NCI-H187 (cell line): ENCODE measurements around the gene KCNAB3.

ENCODE experiments used
- DNase-seq, 2 experiments: peaks; one replicate each; lab custom pipeline; 2025; lab: John Stamatoyannopoulos, UW

Gene KCNAB3

GRCh38 chr17:7897090-7897489 lies 32.6 kb downstream of the KCNAB3 start:
- no peak for DNase-seq

- no peak for DNase-seq
These were observed 34.8 kb downstream of the KCNAB3 start for GRCh38 chr17:7894866-7895265.

GRCh38 chr17:7894226-7894625 lies 35.4 kb downstream of the KCNAB3 start:
- DNase-seq, result no peak

GRCh38 chr17:7893187-7893880 lies 36.3 kb downstream of the KCNAB3 start:
- DNase-seq, result no peak

GRCh38 chr17:7889166-7889955 lies 40.3 kb downstream of the KCNAB3 start:
- peak; percentile 25 to 68 for DNase-seq

- peak in 1 of 2 experiments; percentile 36 for DNase-seq
These were observed 41.3 kb downstream of the KCNAB3 start, which contains the start of gene CHD3 for GRCh38 chr17:7888184-7888920. TSS of gene CHD3 (plus strand) at chr17:7888789. CDS start at chr17:7889001, 212 bp downstream.

GRCh38 chr17:7887482-7888183 lies 42.0 kb downstream of the KCNAB3 start:
- DNase-seq, result peak; percentile 73 to 84

- no peak for DNase-seq
These were observed 42.6 kb downstream of the KCNAB3 start for GRCh38 chr17:7887038-7887481.

GRCh38 chr17:7886227-7887037 lies 43.2 kb downstream of the KCNAB3 start:
- peak in 1 of 2 experiments; percentile 6 for DNase-seq

- peak; percentile 2 to 15 for DNase-seq
These were observed 44.1 kb downstream of the KCNAB3 start for GRCh38 chr17:7885367-7886226.

- no peak for DNase-seq
These were observed 44.9 kb downstream of the KCNAB3 start for GRCh38 chr17:7884581-7885366.

GRCh38 chr17:7883781-7884386 lies 45.8 kb downstream of the KCNAB3 start:
- no peak for DNase-seq

- no peak for DNase-seq
These were observed 47.0 kb downstream of the KCNAB3 start for GRCh38 chr17:7882629-7883028.

GRCh38 chr17:7882068-7882467 lies 47.6 kb downstream of the KCNAB3 start:
- DNase-seq, result no peak

- no peak for DNase-seq
These were observed 48.2 kb downstream of the KCNAB3 start for GRCh38 chr17:7881276-7882054.

- DNase-seq, result no peak
These were observed 49.4 kb downstream of the KCNAB3 start for GRCh38 chr17:7880076-7880868.

- DNase-seq, result no peak
These were observed 51.4 kb downstream of the KCNAB3 start for GRCh38 chr17:7878234-7878633.
